ENCODE measurements around the gene LLPH.

The LLPH gene

DNA sequence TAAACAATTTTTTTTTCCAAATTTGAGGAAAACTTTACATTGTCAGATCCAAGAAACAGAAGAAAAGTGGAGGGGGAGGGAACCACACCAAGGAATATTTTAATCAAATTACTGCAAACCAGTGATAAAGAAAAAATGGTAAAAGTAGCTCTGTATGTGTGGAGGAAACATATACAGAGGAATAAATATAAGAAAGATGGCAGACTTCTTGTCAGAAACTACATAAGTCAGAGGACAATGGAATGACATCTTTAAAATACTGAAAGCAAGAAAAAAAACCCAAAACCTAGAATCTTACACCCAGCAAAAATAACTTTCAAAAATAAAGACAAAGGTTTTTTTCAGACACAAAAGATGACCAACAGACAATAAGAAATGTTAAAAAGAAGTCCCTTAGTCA is 10.2 kb upstream of the LLPH start:
- no peak for TF ChIP-seq TEAD4 (IDR thresholded peaks at IDR 0.05)
- no peak for TF ChIP-seq ZBTB7A (IDR thresholded peaks at IDR 0.05; ENCODE audit: low read depth)
- TF ChIP-seq CEBPB (IDR thresholded peaks at IDR 0.05): no peak
- TF ChIP-seq, protein P1, sequence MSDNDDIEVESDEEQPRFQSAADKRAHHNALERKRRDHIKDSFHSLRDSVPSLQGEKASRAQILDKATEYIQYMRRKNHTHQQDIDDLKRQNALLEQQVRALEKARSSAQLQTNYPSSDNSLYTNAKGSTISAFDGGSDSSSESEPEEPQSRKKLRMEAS (IDR thresholded peaks at IDR 0.05): no peak
- no peak for TF ChIP-seq NFIC (IDR thresholded peaks at IDR 0.05)
- TF ChIP-seq TAF1 (IDR thresholded peaks at IDR 0.05; ENCODE audit: low read depth): no peak
- no peak for TF ChIP-seq RAD21 (IDR thresholded peaks at IDR 0.05; ENCODE audit: low read depth)
- no peak for TF ChIP-seq YY1 (IDR thresholded peaks at IDR 0.05; ENCODE audit: low read depth)
- no peak for TF ChIP-seq FOXM1 (IDR thresholded peaks at IDR 0.05; ENCODE audit: borderline replicate concordance, low read depth)
- TF ChIP-seq, protein P2, sequence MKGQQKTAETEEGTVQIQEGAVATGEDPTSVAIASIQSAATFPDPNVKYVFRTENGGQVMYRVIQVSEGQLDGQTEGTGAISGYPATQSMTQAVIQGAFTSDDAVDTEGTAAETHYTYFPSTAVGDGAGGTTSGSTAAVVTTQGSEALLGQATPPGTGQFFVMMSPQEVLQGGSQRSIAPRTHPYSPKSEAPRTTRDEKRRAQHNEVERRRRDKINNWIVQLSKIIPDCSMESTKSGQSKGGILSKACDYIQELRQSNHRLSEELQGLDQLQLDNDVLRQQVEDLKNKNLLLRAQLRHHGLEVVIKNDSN (IDR thresholded peaks at IDR 0.05): no peak

DNA sequence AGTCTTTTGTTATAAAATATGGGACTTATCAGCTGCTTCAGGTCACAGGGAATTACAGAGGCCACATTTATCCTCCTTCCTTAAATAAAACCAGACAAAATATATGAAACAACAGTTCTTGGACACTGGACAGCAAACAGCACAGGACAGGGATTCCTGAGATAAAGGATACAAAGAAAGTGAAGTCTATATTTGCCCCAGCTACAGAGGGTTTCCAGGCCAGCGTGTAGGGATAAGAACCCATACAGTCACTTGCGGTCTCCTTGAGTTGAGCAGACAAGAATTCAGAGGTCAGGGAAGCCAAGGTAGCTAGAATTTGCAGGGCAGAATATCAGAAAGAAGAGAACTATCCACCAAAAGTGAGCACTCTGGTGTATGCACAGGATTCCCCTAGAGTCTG is 8.8 kb upstream of the LLPH start:
- TF ChIP-seq EP300 (IDR thresholded peaks at IDR 0.05; ENCODE audit: borderline replicate concordance) (no peak), ZBTB7A (IDR thresholded peaks at IDR 0.05; ENCODE audit: low read depth) (no peak), CREB1 (IDR thresholded peaks at IDR 0.05; ENCODE audit: low read depth) (no peak), TEAD4 (IDR thresholded peaks at IDR 0.05) (no peak), YY1 (IDR thresholded peaks at IDR 0.05; ENCODE audit: low read depth) (no peak), FOXM1 (IDR thresholded peaks at IDR 0.05; ENCODE audit: borderline replicate concordance, low read depth) (no peak), TAF1 (IDR thresholded peaks at IDR 0.05; ENCODE audit: low read depth) (no peak), CEBPB (IDR thresholded peaks at IDR 0.05) (no peak)
- TF ChIP-seq, protein P2 (IDR thresholded peaks at IDR 0.05): no peak
- TF ChIP-seq, protein P3, sequence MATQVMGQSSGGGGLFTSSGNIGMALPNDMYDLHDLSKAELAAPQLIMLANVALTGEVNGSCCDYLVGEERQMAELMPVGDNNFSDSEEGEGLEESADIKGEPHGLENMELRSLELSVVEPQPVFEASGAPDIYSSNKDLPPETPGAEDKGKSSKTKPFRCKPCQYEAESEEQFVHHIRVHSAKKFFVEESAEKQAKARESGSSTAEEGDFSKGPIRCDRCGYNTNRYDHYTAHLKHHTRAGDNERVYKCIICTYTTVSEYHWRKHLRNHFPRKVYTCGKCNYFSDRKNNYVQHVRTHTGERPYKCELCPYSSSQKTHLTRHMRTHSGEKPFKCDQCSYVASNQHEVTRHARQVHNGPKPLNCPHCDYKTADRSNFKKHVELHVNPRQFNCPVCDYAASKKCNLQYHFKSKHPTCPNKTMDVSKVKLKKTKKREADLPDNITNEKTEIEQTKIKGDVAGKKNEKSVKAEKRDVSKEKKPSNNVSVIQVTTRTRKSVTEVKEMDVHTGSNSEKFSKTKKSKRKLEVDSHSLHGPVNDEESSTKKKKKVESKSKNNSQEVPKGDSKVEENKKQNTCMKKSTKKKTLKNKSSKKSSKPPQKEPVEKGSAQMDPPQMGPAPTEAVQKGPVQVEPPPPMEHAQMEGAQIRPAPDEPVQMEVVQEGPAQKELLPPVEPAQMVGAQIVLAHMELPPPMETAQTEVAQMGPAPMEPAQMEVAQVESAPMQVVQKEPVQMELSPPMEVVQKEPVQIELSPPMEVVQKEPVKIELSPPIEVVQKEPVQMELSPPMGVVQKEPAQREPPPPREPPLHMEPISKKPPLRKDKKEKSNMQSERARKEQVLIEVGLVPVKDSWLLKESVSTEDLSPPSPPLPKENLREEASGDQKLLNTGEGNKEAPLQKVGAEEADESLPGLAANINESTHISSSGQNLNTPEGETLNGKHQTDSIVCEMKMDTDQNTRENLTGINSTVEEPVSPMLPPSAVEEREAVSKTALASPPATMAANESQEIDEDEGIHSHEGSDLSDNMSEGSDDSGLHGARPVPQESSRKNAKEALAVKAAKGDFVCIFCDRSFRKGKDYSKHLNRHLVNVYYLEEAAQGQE (IDR thresholded peaks at IDR 0.05; ENCODE audit: low read depth): no peak
- TF ChIP-seq, protein P1 (IDR thresholded peaks at IDR 0.05): no peak

DNA sequence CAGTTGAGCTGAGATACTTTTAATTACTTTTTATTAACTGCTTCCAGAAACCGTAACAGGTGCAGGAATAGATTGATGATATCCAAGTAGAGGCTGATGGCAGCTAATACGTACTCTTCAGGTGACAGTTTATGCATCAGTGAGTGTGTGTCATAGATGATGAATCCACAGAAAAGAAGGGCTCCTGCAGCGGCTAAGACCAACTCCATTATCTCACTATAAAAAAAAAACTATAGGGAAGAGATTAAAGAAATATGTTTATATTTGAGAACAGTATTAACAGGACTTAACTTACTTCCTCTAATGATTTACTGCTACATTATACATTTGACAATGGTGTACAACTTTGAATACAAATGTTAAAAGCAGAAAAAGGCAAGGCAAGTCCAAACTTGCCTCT is 7.4 kb upstream of the LLPH start:
- TF ChIP-seq ZBTB7A (IDR thresholded peaks at IDR 0.05; ENCODE audit: low read depth) (no peak), TAF1 (IDR thresholded peaks at IDR 0.05; ENCODE audit: low read depth) (no peak)

DNA sequence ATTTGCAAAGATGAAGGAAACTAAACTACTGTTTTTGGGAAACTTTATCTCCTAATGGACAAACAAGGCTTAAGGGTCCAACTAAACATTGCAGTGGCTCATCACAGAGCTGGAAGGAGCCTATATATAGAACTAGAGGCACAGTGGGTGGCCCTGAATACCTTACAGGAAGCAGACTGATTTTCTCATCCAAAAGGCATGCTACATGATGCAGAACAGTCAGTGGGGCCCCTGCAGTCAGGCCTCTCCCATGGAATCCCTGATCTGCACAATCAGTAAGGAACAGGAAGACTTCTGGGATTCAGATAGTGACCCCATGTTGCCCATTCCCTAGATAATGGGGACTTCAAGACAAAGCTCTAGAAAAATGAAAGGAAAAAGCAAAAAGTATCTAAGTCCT is 1.9 kb upstream of the LLPH start:
- TF ChIP-seq ZBTB7A (IDR thresholded peaks at IDR 0.05; ENCODE audit: low read depth): no peak
- TF ChIP-seq RAD21 (IDR thresholded peaks at IDR 0.05; ENCODE audit: low read depth): no peak; the same call in 1 of the 2 replicates
- TF ChIP-seq, protein P2 (IDR thresholded peaks at IDR 0.05): no peak
- TF ChIP-seq, protein P1 (IDR thresholded peaks at IDR 0.05): peak; percentile 26; the same call in 1 of the 2 replicates
- TF ChIP-seq TAF1 (IDR thresholded peaks at IDR 0.05; ENCODE audit: low read depth): no peak
- TF ChIP-seq EP300 (IDR thresholded peaks at IDR 0.05; ENCODE audit: borderline replicate concordance): peak; percentile 35; the same call in 1 of the 2 replicates
- TF ChIP-seq YY1 (IDR thresholded peaks at IDR 0.05; ENCODE audit: low read depth): peak; percentile 55; the same call in 1 of the 2 replicates
- TF ChIP-seq FOXM1 (IDR thresholded peaks at IDR 0.05; ENCODE audit: borderline replicate concordance, low read depth): no peak
- TF ChIP-seq, protein P3 (IDR thresholded peaks at IDR 0.05; ENCODE audit: low read depth): no peak
- TF ChIP-seq CEBPB (IDR thresholded peaks at IDR 0.05): no peak
- no peak for TF ChIP-seq EGR1 (IDR thresholded peaks at IDR 0.05)
- peak; percentile 57; the same call in 1 of the 2 replicates for TF ChIP-seq TCF12 (IDR thresholded peaks at IDR 0.05; ENCODE audit: low read depth)
- peak; percentile 87 for TF ChIP-seq TEAD4 (IDR thresholded peaks at IDR 0.05)
- no peak for TF ChIP-seq CREB1 (IDR thresholded peaks at IDR 0.05; ENCODE audit: low read depth)
- TF ChIP-seq NFIC (IDR thresholded peaks at IDR 0.05): no peak

DNA sequence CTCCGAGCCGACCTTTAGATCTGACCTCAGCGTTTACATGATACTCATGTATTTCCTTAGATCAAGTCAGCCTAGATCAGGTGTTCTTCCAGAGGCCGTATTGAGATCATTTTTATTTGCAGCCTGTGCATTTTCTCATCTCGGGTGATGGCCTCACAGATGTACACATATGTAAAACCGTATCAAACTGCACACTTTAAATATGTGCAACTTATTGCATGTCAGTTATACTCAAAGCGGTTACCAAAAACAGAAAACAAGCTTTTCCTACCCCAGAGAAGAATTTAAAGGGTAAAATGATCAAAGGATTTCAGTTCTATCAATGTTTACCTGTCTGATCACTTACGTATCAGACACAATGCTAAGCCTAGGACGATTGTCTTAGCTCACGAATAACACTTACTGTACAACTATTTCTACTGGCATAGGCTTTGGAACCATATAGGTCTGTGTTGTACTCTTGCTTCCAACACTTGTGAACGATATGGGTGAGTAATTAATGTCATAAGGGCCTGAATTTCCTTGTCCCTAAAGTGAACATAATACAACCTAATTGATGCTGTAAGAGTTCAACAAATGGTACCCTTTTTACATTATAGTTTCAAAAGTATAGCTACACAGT is 628 bp upstream of the LLPH start:
- TF ChIP-seq TCF12 (IDR thresholded peaks at IDR 0.05; ENCODE audit: low read depth): no peak
- no peak for TF ChIP-seq TEAD4 (IDR thresholded peaks at IDR 0.05)
- TF ChIP-seq, protein P1 (IDR thresholded peaks at IDR 0.05): no peak
- 0 out of 2 replicates have a peak, but pooled peaks have one; percentile 4 for TF ChIP-seq CREB1 (IDR thresholded peaks at IDR 0.05; ENCODE audit: low read depth)
- TF ChIP-seq CEBPB (IDR thresholded peaks at IDR 0.05): no peak
